OCI-LY7 (cell line): ENCODE results near the gene RAD51B. TPM values are rescaled to one million over a fixed set of nuclear protein-coding genes. Genes with fewer than 3 reads are reported as not detected.
A peak's percentile ranks its signal among the peaks of the same experiment; 100 is the strongest.

Experiments used
- BruUV-seq: library from RNA; stranded (reverse); fragments of 400-500 nt; replicated peaks from 2 replicates; lab custom pipeline; 2021; lab: Mats Ljungman, UMichigan
- CTCF ChIA-PET: fragments of 300-600 bp; sonication (Branson Sonifier 250); formaldehyde crosslinking; loops from one replicate; lab custom pipeline; 2022; ENCODE audit warnings: antibody characterized with exemption; ENCODE audit not compliant: unreplicated experiment; lab: Charles Lee
- POLR2A ChIA-PET: fragments of 300-600 bp; sonication (Branson Sonifier 250); formaldehyde crosslinking; loops from one replicate; lab custom pipeline; 2022; ENCODE audit warnings: antibody characterized with exemption; lab: Charles Lee
- DNase-seq: peaks from one replicate; pipeline ENCODE4 v3.0.0-alpha.2; 2015; ENCODE audit warnings: low spot score
- H2AFZ ChIP-seq: fragments of 200-600 bp; sonication (generic), shearing (Covaris generic); 2 replicates; pipeline ENCODE4 v1.6.1; 2014; ENCODE audit warnings: mild to moderate bottlenecking, antibody characterized with exemption, low read length, moderate library complexity
- H3K27ac ChIP-seq: fragments of 200-600 bp; sonication (generic); 2 replicates; pipeline ENCODE4 v1.5.1; 2014; ENCODE audit warnings: mixed run types, low read depth, mild to moderate bottlenecking, moderate library complexity, low read length, inconsistent platforms; ENCODE audit not compliant: poor library complexity, severe bottlenecking
- H3K36me3 ChIP-seq: fragments of 200-600 bp; sonication (generic); 2 replicates; pipeline ENCODE4 v1.6.1; 2014; ENCODE audit warnings: mild to moderate bottlenecking, antibody characterized with exemption, low read length, moderate library complexity, mixed read lengths; ENCODE audit not compliant: insufficient read depth
- H3K4me1 ChIP-seq: fragments of 200-600 bp; sonication (generic); 2 replicates; pipeline ENCODE4 v1.5.1; 2014; ENCODE audit warnings: mild to moderate bottlenecking, low read length; ENCODE audit not compliant: insufficient read depth, poor library complexity, severe bottlenecking
- H3K4me2 ChIP-seq: fragments of 200-600 bp; sonication (generic); 2 replicates; pipeline ENCODE4 v1.6.1; 2014; ENCODE audit warnings: mild to moderate bottlenecking, low read length
- H3K4me3 ChIP-seq: fragments of 200-600 bp; sonication (generic); 2 replicates; pipeline ENCODE4 v1.5.1; 2014; ENCODE audit warnings: mild to moderate bottlenecking, low read depth, low read length; ENCODE audit not compliant: poor library complexity, severe bottlenecking
- H3K79me2 ChIP-seq: fragments of 200-600 bp; sonication (generic); 2 replicates; pipeline ENCODE4 v1.6.1; 2016; ENCODE audit warnings: low read depth, mild to moderate bottlenecking, low read length, moderate library complexity, mixed read lengths; ENCODE audit not compliant: insufficient read depth
- H3K9me2 ChIP-seq: fragments of 200-600 bp; sonication (generic); 2 replicates; pipeline ENCODE4 v1.6.1; 2016; ENCODE audit warnings: mild to moderate bottlenecking, low read length, mixed read lengths; ENCODE audit not compliant: insufficient read depth
- H3K9me3 ChIP-seq: fragments of 200-600 bp; sonication (generic); 2 replicates; pipeline ENCODE4 v1.6.1; 2014; ENCODE audit warnings: mild to moderate bottlenecking, mixed run types, low read length, mixed read lengths
- H4K20me1 ChIP-seq: fragments of 200-600 bp; sonication (generic); 2 replicates; pipeline ENCODE4 v1.6.1; 2014; ENCODE audit warnings: mild to moderate bottlenecking, antibody characterized with exemption, low read length, moderate library complexity, mixed read lengths; ENCODE audit not compliant: insufficient read depth
- EZH2phosphoT487 ChIP-seq: fragments of 200-600 bp; sonication (generic); IDR thresholded peaks from 2 replicates; pipeline ENCODE4 v1.6.1; 2018; ENCODE audit warnings: low read depth, borderline replicate concordance, mild to moderate bottlenecking, mixed run types, antibody characterized with exemption, low read length, moderate library complexity, mixed read lengths
- intact Hi-C: fragments of 100-400 bp; cut with micrococcal nuclease; formaldehyde crosslinking; loops from one replicate; pipeline ENCODE4 v1.10.0; 2022; ENCODE audit not compliant: unreplicated experiment
- total RNA-seq, 2 experiments: library from RNA; depleted of rRNA in 1 of 2; stranded (reverse); fragments of >200 nt in 1 of 2; shearing (Covaris generic) in 1 of 2; gene quantifications; 2 replicates each; pipeline ENCODE4 v1.2.3, GENCODE V29; 2014 to 2022
- TF ChIP-seq, protein P1 (sequence below): fragments of 200-600 bp; sonication (generic); conservative IDR thresholded peaks from 2 replicates; pipeline ENCODE4 v1.5.1; 2014; ENCODE audit warnings: mild to moderate bottlenecking, antibody characterized with exemption, low read length, moderate library complexity, mixed read lengths

The RAD51B gene
- total RNA-seq, 2 experiments from 2014 or later = 41.4 to 89.9 TPM

DNA sequence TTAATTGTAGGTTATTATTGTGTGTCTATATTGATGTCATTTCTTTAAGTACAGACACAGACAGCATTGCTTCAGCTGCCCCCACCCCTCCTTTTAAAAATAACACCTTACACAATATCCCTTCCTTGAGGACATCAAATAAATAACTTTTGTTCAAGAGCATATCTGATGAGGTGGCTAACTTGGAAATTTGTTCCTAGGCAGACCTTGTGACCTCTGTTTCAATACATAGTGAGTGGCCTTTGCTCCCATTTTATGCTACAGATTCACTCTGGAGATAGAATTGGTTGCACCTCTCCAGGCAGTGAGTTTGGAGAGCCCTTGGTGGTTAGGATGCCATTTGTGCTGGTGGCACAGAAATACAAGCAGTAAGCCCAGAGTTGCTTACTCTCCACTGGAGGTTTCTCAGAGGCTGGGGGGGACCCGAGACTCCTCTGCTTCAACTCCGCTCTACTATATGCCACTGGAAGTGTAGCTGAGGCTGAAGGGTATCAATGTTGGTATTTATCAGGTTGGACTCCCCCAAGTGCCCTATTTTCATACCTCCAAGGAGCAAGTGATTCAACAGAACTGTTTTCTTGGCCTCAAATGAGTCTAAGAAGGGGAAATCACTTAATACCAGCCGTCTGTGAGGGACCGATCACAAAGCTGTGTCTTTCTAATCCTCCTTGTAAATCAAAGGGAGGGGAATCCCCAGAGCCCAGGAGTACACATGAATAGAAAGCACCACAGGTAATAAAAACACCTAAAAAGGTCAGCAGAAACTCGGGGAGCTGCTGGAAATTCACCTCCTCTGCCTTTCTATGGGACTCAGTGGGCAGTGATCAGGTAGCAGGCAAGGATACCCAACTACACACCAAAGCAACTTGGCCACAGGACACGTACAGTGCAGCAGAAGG lies 463.1 kb downstream of the RAD51B start:
- H3K9me3 ChIP-seq = no peaks in the 10 kb centered on the region
- H3K79me2 ChIP-seq = peaks cover 7% of the 10 kb centered on the region; the same call in 1 of the 2 replicates
- H3K4me1 ChIP-seq = peaks cover 98% of the 10 kb centered on the region
- H3K36me3 ChIP-seq = no peaks in the 10 kb centered on the region
- peak overlapping the region; percentile 92 for H3K27ac ChIP-seq
- ChIA-PET CTCF (interaction anchor here (0.6 to 1.9 kb wide), 4 partner anchors 12 to 403 kb away, joined by 3 to 8 read pairs (median 4); no protein-coding TSS in a partner anchor), POLR2A (interaction anchor here (0.5 to 6.2 kb wide), 23 partner anchors 11 to 1613 kb away, joined by 3 to 58 read pairs (median 4); partner anchors contain the start of gene ZFP36L1)
- H3K4me3 ChIP-seq = peak overlapping the region; percentile 54
- BruUV-seq = no TSS peak
- TF ChIP-seq, protein P1, sequence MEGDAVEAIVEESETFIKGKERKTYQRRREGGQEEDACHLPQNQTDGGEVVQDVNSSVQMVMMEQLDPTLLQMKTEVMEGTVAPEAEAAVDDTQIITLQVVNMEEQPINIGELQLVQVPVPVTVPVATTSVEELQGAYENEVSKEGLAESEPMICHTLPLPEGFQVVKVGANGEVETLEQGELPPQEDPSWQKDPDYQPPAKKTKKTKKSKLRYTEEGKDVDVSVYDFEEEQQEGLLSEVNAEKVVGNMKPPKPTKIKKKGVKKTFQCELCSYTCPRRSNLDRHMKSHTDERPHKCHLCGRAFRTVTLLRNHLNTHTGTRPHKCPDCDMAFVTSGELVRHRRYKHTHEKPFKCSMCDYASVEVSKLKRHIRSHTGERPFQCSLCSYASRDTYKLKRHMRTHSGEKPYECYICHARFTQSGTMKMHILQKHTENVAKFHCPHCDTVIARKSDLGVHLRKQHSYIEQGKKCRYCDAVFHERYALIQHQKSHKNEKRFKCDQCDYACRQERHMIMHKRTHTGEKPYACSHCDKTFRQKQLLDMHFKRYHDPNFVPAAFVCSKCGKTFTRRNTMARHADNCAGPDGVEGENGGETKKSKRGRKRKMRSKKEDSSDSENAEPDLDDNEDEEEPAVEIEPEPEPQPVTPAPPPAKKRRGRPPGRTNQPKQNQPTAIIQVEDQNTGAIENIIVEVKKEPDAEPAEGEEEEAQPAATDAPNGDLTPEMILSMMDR = no peak
- no peak for TF ChIP-seq EZH2phosphoT487
- no peaks in the 10 kb centered on the region for H4K20me1 ChIP-seq
- peak; percentile 75 for DNase-seq
- H2AFZ ChIP-seq = no peak overlapping the region; the same call in 1 of the 2 replicates
- intact Hi-C loops = loop anchor here (1.0 to 5.0 kb wide), 8 partner anchors 14 to 508 kb away; no protein-coding TSS in a partner anchor
- no peaks in the 10 kb centered on the region for H3K9me2 ChIP-seq
- peak overlapping the region; percentile 80 for H3K4me2 ChIP-seq

DNA sequence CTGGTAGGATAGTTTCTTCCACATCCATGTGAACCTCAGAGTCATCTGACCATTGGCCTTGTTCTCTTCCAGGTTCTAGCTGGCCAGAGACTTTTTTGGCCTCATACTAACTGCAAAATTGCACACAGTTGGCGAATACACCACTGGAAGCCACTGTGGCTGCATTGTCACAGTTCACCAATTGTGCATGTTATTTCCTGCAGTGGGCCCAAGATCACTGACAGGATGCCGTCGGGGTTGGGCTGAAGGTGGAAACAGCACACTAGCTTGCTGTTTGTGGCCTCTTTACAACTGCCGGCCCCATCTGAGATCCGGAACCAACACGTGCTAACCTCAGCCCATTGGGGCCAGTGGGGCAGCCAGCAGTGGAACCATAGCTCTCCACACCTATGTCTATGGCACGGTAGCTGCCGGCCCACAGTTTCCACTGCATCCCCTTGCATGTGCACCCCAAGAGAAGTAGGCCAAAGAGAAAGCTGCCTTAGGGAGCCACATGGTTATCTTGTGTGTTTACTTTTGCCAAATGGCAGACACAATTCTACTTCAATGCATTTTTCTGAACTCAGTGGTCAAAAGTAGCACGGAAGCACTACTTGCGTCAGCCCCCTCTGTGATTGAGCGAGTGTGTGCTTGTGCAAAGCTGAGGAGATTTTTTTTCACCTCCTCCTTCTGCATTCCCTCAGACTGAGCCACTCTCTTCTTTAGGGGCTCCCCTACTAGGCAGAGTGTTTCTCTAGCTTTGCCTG lies 464.0 kb downstream of the RAD51B start:
- Histone ChIP-seq H2AFZ (peak overlapping the region; percentile 5; the same call in 1 of the 2 replicates), H3K27ac (peak overlapping the region; percentile 92), H3K4me1 (peaks cover 98% of the 10 kb centered on the region), H3K9me2 (no peaks in the 10 kb centered on the region), H3K36me3 (no peaks in the 10 kb centered on the region), H3K9me3 (no peaks in the 10 kb centered on the region), H3K79me2 (peaks cover 7% of the 10 kb centered on the region; the same call in 1 of the 2 replicates), H3K4me3 (peak overlapping the region; percentile 54), H4K20me1 (no peaks in the 10 kb centered on the region), H3K4me2 (peak overlapping the region; percentile 80)
- TSS peak; percentile 71 for BruUV-seq
- ChIA-PET CTCF (interaction anchor here (0.7 to 1.9 kb wide), 4 partner anchors 13 to 408 kb away, joined by 3 to 8 read pairs (median 4); no protein-coding TSS in a partner anchor), POLR2A (interaction anchor here (0.5 to 6.2 kb wide), 23 partner anchors 10 to 531 kb away, joined by 3 to 58 read pairs (median 4); partner anchors contain the start of gene ZFP36L1)
- peak; percentile 96 for DNase-seq
- TF ChIP-seq EZH2phosphoT487 = no peak
- TF ChIP-seq, protein P1 = 0 out of 2 replicates have a peak, but pooled peaks have one; percentile 29
- intact Hi-C loops = loop anchor here (1.0 to 5.0 kb wide), 8 partner anchors 15 to 507 kb away; no protein-coding TSS in a partner anchor
